Peyer's patch (tissue), 4 donors: ENCODE results near the gene CCDC185. TPM values are rescaled to one million over a fixed set of nuclear protein-coding genes. Genes with fewer than 3 reads are reported as not detected.

Experiments
- DNase-seq, 3 donors: peaks; one replicate each; pipeline ENCODE4 v3.0.0-alpha.2; 2017 to 2019
- H3K27ac ChIP-seq, 4 donors: fragments of 200-600 bp; sonication (generic); one replicate each; pipeline ENCODE4 v1.5.1; 2016 to 2019
- H3K27me3 ChIP-seq, 2 donors: fragments of 200-600 bp; sonication (generic); one replicate each; pipeline ENCODE4 v1.5.1; 2019
- H3K36me3 ChIP-seq, 3 donors: fragments of 200-600 bp; sonication (generic); one replicate each; pipeline ENCODE4 v1.5.1; 2016 to 2019
- H3K4me1 ChIP-seq, 4 donors: fragments of 200-600 bp; sonication (generic); one replicate each; pipeline ENCODE4 v1.5.1; 2016 to 2019
- H3K4me3 ChIP-seq, 4 donors: fragments of 200-600 bp; sonication (generic); 1 replicate in 3 of 4; 2 replicates in 1 of 4; pipeline ENCODE4 v1.5.1; 2016 to 2019; ENCODE audit warnings: mild to moderate bottlenecking in 1 of 4
- H3K9me3 ChIP-seq, 4 donors: fragments of 200-600 bp; sonication (generic); one replicate each; pipeline ENCODE4 v1.5.1; 2016 to 2019; ENCODE audit warnings: mild to moderate bottlenecking in 1 of 4
- POLR2A ChIP-seq, 2 donors: fragments of 450-650 bp; IDR thresholded peaks; one replicate each; pipeline ENCODE4 v1.5.1; 2017; ENCODE audit warnings: antibody characterized with exemption in 2 of 2, mild to moderate bottlenecking in 2 of 2, moderate library complexity in 2 of 2
- total RNA-seq, 4 donors: library from RNA; depleted of rRNA; stranded (reverse); fragments of >200 nt; gene quantifications; one replicate each; pipeline ENCODE4 v1.1.0, GENCODE V29; 2016
- TF ChIP-seq, protein P1 (sequence below), 6 experiments: fragments of 450-650 bp in 4 of 6; fragments of 200-600 bp in 2 of 6; sonication (generic) in 1 of 6; IDR thresholded peaks; one replicate each; pipeline ENCODE4 v1.5.1; 2017 to 2019; ENCODE audit warnings: antibody characterized with exemption in 6 of 6, mild to moderate bottlenecking in 3 of 6, moderate library complexity in 1 of 6

Gene CCDC185
- total RNA-seq, 4 donors from 2014 or later: not detected

DNA sequence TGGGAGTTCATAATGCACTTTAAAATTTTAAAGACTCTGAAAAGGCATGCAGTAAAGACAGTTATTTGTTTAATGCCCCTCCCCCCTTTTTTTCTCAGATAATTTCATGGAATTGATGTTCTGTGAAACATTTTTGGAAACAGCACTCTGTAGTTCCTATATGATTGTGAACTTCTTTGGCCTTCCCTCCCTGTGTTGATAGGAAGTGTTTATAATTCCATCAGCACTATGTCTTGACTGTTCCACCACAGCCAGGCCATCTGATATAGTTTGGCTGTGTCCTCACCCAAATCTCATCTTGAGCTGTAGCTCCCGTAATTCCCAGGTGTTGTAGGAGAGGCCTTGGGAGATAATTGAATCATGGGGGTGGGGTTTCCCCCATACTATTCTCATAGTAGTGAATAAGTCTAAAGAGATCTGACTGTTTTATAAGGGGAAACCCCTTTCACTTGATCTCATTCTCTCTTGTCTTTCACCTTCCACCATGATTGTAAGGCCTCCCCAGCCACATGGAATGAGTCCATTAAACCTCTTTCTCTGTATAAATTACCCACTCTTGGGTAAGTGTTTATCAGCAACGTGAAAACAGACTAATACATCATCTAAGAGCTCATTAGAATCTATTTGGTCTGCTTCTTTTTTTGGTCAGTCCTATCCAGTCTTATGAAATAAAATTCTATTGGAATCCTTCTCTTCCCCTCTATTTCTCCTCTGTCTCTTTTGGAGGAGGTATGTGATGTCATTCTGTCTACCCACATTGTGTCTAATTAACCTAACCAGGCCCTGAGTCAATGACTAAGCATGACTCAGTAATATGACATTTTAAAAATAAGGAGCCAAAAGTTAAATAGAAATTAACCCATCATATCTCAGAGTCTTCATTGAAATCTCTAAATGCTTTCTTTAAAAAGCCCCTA, 8.9 kb downstream of the CCDC185 start:
- H3K36me3 ChIP-seq: no peaks in the 10 kb centered on the region
- H3K27ac ChIP-seq: no peak overlapping the region
- no peaks in the 10 kb centered on the region for H3K27me3 ChIP-seq

DNA sequence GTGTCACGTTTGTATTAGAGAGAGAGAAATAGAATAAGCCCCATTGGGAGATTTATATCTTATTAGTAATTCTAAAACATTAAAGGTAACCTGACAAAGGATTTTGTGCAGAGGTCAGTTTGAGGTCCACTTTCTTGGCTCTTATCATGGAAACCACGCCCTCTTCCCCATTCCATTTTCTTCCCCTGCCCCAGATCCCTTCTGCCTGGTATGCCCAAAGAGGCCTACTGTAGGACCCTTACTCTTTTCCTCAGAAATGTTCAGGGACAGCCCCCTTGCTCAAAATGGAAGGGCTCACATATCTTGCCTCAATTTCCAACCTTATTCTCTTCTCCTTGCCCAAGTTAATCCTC, 9.6 kb downstream of the CCDC185 start:
- no peaks in the 10 kb centered on the region for H3K27me3 ChIP-seq
- H3K9me3 ChIP-seq: no peaks in the 10 kb centered on the region
- no peaks in the 10 kb centered on the region for H3K4me1 ChIP-seq
- DNase-seq: no peak
- no peak overlapping the region for H3K27ac ChIP-seq
- H3K36me3 ChIP-seq: no peaks in the 10 kb centered on the region
- TF ChIP-seq POLR2A (IDR thresholded peaks at IDR 0.05): no peak
- TF ChIP-seq, protein P1, sequence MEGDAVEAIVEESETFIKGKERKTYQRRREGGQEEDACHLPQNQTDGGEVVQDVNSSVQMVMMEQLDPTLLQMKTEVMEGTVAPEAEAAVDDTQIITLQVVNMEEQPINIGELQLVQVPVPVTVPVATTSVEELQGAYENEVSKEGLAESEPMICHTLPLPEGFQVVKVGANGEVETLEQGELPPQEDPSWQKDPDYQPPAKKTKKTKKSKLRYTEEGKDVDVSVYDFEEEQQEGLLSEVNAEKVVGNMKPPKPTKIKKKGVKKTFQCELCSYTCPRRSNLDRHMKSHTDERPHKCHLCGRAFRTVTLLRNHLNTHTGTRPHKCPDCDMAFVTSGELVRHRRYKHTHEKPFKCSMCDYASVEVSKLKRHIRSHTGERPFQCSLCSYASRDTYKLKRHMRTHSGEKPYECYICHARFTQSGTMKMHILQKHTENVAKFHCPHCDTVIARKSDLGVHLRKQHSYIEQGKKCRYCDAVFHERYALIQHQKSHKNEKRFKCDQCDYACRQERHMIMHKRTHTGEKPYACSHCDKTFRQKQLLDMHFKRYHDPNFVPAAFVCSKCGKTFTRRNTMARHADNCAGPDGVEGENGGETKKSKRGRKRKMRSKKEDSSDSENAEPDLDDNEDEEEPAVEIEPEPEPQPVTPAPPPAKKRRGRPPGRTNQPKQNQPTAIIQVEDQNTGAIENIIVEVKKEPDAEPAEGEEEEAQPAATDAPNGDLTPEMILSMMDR (IDR thresholded peaks at IDR 0.05): no peak
- no peak overlapping the region for H3K4me3 ChIP-seq

More for the DNA sequence above, 8.9 kb downstream of the CCDC185 start:
- DNase-seq: no peak
- TF ChIP-seq, protein P1 (IDR thresholded peaks at IDR 0.05): no peak
- no peak for TF ChIP-seq POLR2A (IDR thresholded peaks at IDR 0.05)
- no peak overlapping the region for H3K4me3 ChIP-seq
- no peaks in the 10 kb centered on the region for H3K4me1 ChIP-seq
- no peaks in the 10 kb centered on the region for H3K9me3 ChIP-seq

DNA sequence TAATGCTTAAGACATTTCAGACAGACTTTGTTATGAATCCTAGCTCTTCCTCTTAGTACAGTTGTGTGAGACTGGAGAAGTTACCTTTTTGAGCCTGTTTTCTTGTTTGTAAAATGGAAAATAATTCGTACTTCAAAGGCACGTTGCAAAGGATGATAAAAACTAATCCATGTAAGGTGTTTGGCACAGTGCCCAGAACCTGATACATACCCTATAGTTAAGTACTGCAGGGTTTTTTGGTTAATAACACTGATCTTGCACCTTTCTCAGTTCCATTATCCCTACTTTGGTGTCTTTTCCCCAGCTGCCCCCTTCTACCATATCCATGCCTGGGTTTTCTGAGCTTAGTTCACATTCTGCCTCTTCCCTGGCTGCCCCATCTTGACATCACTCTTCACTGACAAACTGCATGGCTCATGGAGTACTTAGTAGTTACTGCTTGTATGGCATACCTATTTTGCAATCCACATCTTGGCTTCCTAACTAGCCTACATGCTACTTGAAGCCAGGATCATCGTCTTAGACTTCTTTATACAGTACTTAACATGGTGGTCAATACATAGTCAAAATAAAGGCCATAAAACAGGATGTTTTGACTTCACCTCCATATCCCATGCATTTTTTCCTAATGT, 10.1 kb downstream of the CCDC185 start:
- TF ChIP-seq, protein P1 (IDR thresholded peaks at IDR 0.05): no peak
- TF ChIP-seq POLR2A (IDR thresholded peaks at IDR 0.05): no peak
- Histone ChIP-seq H3K4me3 (no peak overlapping the region), H3K4me1 (no peaks in the 10 kb centered on the region), H3K9me3 (no peaks in the 10 kb centered on the region), H3K27ac (no peak overlapping the region), H3K36me3 (no peaks in the 10 kb centered on the region), H3K27me3 (no peaks in the 10 kb centered on the region)
- DNase-seq: no peak

DNA sequence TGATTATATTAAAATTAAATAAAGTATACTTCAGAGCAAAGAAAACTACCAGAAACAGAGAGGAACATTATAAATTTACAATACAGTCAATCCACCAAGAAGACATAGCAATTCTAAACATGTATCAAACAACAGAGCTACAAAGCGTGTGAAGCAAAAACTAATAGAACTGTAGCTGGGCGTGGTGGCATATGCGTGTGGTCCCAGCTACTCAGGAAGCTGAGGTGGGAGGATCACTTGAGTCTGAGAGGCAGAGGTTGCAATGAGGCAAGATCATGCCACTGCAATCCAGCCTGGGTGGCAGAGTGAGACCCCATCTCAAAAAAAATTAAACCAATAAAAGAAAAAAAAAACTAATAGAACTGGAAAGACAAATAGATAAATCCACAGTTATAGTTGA, 12.3 kb downstream of the CCDC185 start:
- H3K4me1 ChIP-seq: no peaks in the 10 kb centered on the region
- H3K27ac ChIP-seq: no peak overlapping the region
- no peak overlapping the region for H3K4me3 ChIP-seq
- no peaks in the 10 kb centered on the region for H3K9me3 ChIP-seq
- H3K36me3 ChIP-seq: no peaks in the 10 kb centered on the region
- no peaks in the 10 kb centered on the region for H3K27me3 ChIP-seq
- TF ChIP-seq, protein P1 (IDR thresholded peaks at IDR 0.05): no peak
- TF ChIP-seq POLR2A (IDR thresholded peaks at IDR 0.05): no peak
- no peak for DNase-seq

DNA sequence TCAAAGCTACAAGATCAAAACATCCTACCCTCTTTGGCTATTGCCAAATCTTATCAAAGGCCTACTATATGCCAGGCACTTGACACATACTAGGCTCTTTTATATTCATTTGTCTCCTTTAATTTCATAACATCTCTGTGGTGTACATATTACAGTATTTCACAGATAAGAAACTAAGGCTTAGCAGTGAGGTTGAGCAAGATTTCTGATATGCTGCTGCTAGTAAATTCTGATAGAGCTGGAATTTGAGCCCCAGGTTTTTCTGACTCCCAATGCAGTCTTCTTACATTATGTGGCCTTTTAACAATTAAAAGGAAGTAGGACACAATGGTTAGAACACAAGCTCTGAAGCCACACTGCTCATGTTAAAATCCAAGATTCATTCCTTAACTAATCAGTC, 16.8 kb downstream of the CCDC185 start:
- no peaks in the 10 kb centered on the region for H3K4me1 ChIP-seq

More for the DNA sequence above, 16.8 kb downstream of the CCDC185 start:
- TF ChIP-seq, protein P1 (IDR thresholded peaks at IDR 0.05): no peak
- no peak for TF ChIP-seq POLR2A (IDR thresholded peaks at IDR 0.05)
- no peak for DNase-seq
- Histone ChIP-seq H3K9me3 (no peaks in the 10 kb centered on the region), H3K36me3 (no peaks in the 10 kb centered on the region), H3K27me3 (no peaks in the 10 kb centered on the region), H3K4me3 (no peak overlapping the region), H3K27ac (no peak overlapping the region)
